Measurements from ENCODE around the gene ZBTB49.

Gene ZBTB49

DNA sequence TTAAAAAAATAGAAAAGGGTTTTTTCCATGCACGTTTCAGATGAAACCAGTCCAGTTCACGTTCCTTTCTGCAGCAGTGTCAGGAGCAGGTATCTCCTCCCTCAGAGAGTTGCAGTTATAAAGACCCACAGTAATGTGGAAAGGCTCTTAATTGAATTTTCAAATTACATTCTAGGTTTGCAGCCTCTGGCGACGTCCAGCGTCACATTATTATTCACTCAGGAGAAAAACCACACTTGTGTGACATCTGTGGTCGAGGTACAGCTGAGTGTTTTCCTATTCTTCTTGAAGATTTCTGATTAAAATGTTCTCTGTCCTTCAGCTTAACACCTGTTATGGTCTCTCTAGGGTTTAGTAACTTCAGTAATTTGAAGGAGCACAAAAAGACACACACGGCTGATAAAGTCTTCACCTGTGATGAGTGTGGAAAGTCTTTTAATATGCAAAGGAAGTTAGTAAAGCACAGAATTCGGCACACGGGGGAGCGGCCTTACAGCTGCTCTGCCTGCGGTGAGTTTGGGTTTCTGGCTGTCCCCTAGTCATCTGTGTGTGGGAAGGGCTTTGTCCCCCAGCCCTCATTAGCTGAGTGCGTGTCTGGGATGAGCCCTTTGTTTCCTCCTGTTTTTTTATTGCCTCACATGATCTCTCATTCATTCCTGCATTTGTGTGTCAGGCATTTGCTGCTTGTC, 25.6 kb downstream of the ZBTB49 start:
- no peak for DNase-seq (ENCODE audit: low read depth)
- no peak for TF ChIP-seq CTCF (conservative IDR thresholded peaks at IDR 0.05; ENCODE audit: low read depth, low read length)
- H3K4me3 ChIP-seq (ENCODE audit: low read length) = no peak overlapping the region

GRCh38 chr4:4316150-4316495, 26.1 kb downstream of the ZBTB49 start:
- DNase-seq (ENCODE audit: low read depth) = no peak
- TF ChIP-seq CTCF (conservative IDR thresholded peaks at IDR 0.05; ENCODE audit: low read depth, low read length) = no peak
- no peak overlapping the region for H3K4me3 ChIP-seq (ENCODE audit: low read length)

DNA sequence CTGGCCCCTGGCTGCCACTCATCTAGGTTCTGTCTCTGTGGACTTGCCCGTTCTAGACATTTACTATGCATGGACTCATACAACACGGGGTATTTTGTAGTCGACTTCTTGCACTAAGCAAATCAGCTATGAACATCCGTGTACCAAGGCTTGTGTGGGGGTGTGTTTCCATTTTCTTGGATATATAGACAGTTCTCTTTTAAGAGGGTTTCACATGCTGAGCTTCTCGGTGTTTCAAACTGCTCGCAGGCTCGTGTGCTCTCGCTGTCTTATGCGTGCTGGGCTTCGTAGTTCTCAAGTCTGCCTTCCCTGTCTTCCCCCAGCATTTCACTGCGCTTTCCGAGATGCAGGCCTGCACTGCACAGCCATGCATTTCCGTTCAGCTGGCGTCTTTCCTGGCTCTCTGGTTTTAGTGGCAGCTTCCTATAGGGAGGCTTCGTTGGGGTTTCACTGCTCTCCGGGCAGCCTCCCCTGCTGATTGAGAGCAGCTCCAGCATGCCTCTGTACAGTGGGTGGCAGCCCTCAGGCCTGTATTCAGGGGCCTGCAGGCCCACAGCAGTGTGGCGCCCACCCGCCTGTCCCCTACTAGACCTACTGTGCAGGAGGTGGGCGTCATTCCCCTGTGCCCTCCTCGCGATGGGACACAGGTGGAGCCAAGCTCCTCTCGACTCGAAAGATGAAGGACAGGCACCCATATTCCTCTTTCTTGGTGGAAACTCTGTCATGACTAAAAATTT, 27.6 kb downstream of the ZBTB49 start:
- H3K4me3 ChIP-seq (ENCODE audit: low read length) = no peak overlapping the region
- DNase-seq (ENCODE audit: low read depth) = no peak
- no peak for TF ChIP-seq CTCF (conservative IDR thresholded peaks at IDR 0.05; ENCODE audit: low read depth, low read length)

DNA sequence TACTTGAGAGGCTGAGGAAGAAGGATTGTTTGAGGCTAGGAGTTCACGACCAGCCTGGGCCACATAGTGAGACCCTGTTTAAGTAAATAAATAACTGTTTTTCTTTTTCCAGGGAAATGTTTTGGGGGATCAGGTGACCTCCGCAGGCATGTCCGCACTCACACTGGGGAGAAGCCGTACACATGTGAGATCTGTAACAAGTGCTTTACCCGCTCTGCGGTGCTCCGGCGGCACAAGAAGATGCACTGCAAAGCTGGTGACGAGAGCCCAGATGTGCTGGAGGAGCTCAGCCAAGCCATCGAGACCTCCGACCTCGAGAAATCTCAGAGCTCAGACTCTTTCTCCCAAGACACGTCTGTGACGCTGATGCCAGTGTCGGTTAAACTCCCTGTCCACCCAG, 30.5 kb downstream of the ZBTB49 start:
- DNase-seq (ENCODE audit: low read depth) = no peak
- H3K4me3 ChIP-seq (ENCODE audit: low read length) = no peak overlapping the region
- TF ChIP-seq CTCF (conservative IDR thresholded peaks at IDR 0.05; ENCODE audit: low read depth, low read length) = no peak

GRCh38 chr4:4320951-4321714, 31.1 kb downstream of the ZBTB49 start:
- no peak for DNase-seq (ENCODE audit: low read depth)
- no peak for TF ChIP-seq CTCF (conservative IDR thresholded peaks at IDR 0.05; ENCODE audit: low read depth, low read length)
- no peak overlapping the region for H3K4me3 ChIP-seq (ENCODE audit: low read length)

DNA sequence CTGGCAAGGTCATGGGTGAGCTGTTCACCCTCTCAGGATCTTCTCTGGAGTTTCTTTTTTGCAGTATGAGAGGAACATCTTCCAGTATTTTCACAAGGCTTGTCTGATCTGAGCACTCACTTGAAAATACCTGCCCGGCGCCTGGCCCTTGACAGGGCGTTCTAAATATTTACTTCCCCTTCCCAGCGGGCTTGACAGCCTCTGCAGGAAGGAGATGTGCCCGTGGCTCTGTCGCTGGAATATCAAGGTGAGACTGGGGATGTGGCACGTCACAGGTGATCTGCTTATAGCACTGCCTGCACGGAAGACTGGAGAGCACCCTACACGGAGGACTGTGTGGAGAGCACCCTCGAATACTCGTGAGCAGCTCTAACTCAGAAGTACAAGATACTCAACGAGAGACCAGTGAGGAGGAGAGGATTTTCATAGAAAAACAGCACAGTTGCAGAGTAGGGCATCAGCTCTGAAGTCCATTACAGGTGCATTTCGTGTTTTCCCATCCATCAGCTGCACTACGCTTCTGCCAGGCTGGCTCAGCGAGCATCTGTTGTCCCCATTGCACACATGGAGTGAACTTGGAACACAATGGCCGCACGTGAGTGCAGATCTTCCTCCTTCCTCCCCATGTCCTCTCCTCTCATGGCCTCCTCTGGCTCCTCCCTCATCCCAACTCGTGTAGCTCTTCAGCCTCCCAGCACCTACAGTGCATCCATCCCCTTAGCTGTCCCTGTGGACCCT, 32.1 kb downstream of the ZBTB49 start:
- no peak for TF ChIP-seq CTCF (conservative IDR thresholded peaks at IDR 0.05; ENCODE audit: low read depth, low read length)
- DNase-seq (ENCODE audit: low read depth) = no peak
- H3K4me3 ChIP-seq (ENCODE audit: low read length) = no peak overlapping the region

Data from retinal pigment epithelial cell (primary cell).